Smooth muscle cell (in vitro differentiated cells): ENCODE measurements around the gene EVPL. TPM values are rescaled to one million over a fixed set of nuclear protein-coding genes. Genes with fewer than 3 reads are reported as not detected.
A peak's percentile ranks its signal among the peaks of the same experiment; 100 is the strongest.

Experiments used
- DNase-seq: peaks from one replicate; lab custom pipeline; 2025; ENCODE audit not compliant: unreplicated experiment; lab: John Stamatoyannopoulos, UW
- H2AFZ ChIP-seq: fragments of 200-600 bp; sonication (generic); 2 replicates; pipeline ENCODE4 v1.6.0; 2016; ENCODE audit warnings: antibody characterized with exemption, low read depth, mild to moderate bottlenecking
- H3F3A ChIP-seq: fragments of 200-600 bp; sonication (generic); 2 replicates; pipeline ENCODE4 v1.6.0; 2017; ENCODE audit warnings: antibody characterized with exemption, low read depth
- H3K27ac ChIP-seq: fragments of 200-600 bp; sonication (generic); 2 replicates; pipeline ENCODE4 v1.5.1; 2016; ENCODE audit warnings: low read depth, mild to moderate bottlenecking
- H3K27me3 ChIP-seq: fragments of 200-600 bp; sonication (generic); 2 replicates; pipeline ENCODE4 v1.6.1; 2016; ENCODE audit warnings: low read depth, mild to moderate bottlenecking
- H3K36me3 ChIP-seq: fragments of 200-600 bp; sonication (generic); 2 replicates; pipeline ENCODE4 v1.5.1; 2016; ENCODE audit warnings: low read depth
- H3K4me1 ChIP-seq: fragments of 200-600 bp; sonication (generic); 2 replicates; pipeline ENCODE4 v1.5.1; 2016; ENCODE audit warnings: low read depth
- H3K4me2 ChIP-seq: fragments of 200-600 bp; sonication (generic); 2 replicates; pipeline ENCODE4 v1.6.0; 2016; ENCODE audit warnings: mild to moderate bottlenecking
- H3K4me3 ChIP-seq: fragments of 200-600 bp; sonication (generic); 2 replicates; pipeline ENCODE4 v1.5.1; 2016; ENCODE audit warnings: mild to moderate bottlenecking
- H3K79me2 ChIP-seq: fragments of 200-600 bp; sonication (generic); 2 replicates; pipeline ENCODE4 v1.6.0; 2016; ENCODE audit warnings: low read depth, mild to moderate bottlenecking
- H3K9ac ChIP-seq: fragments of 200-600 bp; sonication (generic); 2 replicates; pipeline ENCODE4 v1.6.0; 2016; ENCODE audit warnings: low read depth
- H3K9me3 ChIP-seq: fragments of 200-600 bp; sonication (generic); replicated peaks from 2 replicates; pipeline ENCODE4 v1.5.1; 2016; ENCODE audit warnings: low read depth
- H4K20me1 ChIP-seq: fragments of 200-600 bp; sonication (generic); 2 replicates; pipeline ENCODE4 v1.6.0; 2016; ENCODE audit warnings: low read depth
- WGBS: methylation state at CpG from one replicate; pipeline ENCODE4 v1.1.7; 2016; ENCODE audit warnings: low lambda C conversion rate; 5-methylcytosine and 5-hydroxymethylcytosine counted together
- polyA plus RNA-seq: library from polyadenylated mRNA; unstranded; fragments of >200 nt; fragmentation: Nextera tagmentation; extraction: Ambion mirVana; gene quantifications from 2 replicates; pipeline ENCODE4 v1.2.1, GENCODE V29; 2016
- total RNA-seq: library from RNA; depleted of rRNA; stranded (reverse); fragments of >200 nt; gene quantifications from 2 replicates; pipeline ENCODE4 v1.2.3, GENCODE V29; 2014
- TF ChIP-seq, protein P1 (sequence below): fragments of 200-600 bp; sonication (generic); IDR thresholded peaks from 2 replicates; pipeline ENCODE4 v1.5.1; 2017; ENCODE audit warnings: borderline replicate concordance, mild to moderate bottlenecking, antibody characterized with exemption; ENCODE audit not compliant: insufficient read depth, poor library complexity, severe bottlenecking

The EVPL gene
- total and polyA plus RNA-seq, 2 experiments from 2014 or later, result 1.6 to 2.0 TPM

DNA sequence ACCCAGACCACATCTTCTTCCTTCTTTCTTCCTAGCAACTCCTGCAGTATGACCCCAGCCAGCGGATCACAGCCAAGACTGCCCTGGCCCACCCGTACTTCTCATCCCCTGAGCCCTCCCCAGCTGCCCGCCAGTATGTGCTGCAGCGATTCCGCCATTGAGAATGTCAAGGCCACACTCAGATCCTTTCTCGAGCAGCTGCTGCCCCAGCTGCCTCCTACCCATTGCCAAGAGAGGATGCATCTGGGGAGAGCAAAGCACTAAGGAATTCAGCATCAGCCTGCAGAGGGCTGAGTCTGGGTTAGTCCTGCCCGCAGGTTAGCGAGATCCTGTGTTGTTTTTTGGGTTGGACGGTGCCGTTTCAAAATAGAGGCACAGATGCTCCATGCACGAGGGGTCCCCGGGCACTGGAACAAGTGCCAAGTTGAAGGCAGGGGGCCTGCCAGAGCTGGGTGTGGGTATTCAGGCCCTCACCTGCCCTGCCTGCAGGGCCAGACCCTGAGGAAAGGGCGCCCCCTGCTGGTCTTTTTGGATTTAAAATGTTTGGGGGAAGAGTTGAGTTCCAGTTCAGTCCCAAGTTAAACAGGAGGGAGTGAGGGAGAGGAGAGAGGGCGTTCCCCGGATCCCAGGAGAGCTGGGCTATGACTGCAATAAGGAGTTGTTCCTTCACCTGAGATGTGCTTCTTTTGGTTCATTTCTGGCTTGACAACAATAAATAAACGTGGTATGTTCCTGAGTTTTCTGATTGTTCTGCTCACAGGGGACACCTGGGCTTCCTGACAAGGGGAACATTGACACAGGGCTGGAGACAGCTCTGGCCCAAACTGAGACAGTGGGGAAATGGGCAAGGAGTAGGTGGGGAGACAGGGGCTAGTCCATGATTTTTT, 21.6 kb downstream of the EVPL start:
- H3K4me2 ChIP-seq, result no peak overlapping the region
- H3F3A ChIP-seq, result no peaks in the 10 kb centered on the region
- peak; percentile 38 for DNase-seq
- H3K36me3 ChIP-seq, result no peaks in the 10 kb centered on the region
- TF ChIP-seq, protein P1, sequence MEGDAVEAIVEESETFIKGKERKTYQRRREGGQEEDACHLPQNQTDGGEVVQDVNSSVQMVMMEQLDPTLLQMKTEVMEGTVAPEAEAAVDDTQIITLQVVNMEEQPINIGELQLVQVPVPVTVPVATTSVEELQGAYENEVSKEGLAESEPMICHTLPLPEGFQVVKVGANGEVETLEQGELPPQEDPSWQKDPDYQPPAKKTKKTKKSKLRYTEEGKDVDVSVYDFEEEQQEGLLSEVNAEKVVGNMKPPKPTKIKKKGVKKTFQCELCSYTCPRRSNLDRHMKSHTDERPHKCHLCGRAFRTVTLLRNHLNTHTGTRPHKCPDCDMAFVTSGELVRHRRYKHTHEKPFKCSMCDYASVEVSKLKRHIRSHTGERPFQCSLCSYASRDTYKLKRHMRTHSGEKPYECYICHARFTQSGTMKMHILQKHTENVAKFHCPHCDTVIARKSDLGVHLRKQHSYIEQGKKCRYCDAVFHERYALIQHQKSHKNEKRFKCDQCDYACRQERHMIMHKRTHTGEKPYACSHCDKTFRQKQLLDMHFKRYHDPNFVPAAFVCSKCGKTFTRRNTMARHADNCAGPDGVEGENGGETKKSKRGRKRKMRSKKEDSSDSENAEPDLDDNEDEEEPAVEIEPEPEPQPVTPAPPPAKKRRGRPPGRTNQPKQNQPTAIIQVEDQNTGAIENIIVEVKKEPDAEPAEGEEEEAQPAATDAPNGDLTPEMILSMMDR, result peak; percentile 76
- H3K27me3 ChIP-seq, result no peaks in the 10 kb centered on the region
- no peak overlapping the region for H3K27ac ChIP-seq
- H3K9ac ChIP-seq, result no peak overlapping the region
- H3K4me3 ChIP-seq, result no peak overlapping the region
- H4K20me1 ChIP-seq, result no peaks in the 10 kb centered on the region
- WGBS, result 73% methylated on average over 16 of the region's 16 CpGs
- no peak overlapping the region for H2AFZ ChIP-seq
- no peaks in the 10 kb centered on the region for H3K79me2 ChIP-seq
- H3K9me3 ChIP-seq, result no peaks in the 10 kb centered on the region
- no peaks in the 10 kb centered on the region for H3K4me1 ChIP-seq

DNA sequence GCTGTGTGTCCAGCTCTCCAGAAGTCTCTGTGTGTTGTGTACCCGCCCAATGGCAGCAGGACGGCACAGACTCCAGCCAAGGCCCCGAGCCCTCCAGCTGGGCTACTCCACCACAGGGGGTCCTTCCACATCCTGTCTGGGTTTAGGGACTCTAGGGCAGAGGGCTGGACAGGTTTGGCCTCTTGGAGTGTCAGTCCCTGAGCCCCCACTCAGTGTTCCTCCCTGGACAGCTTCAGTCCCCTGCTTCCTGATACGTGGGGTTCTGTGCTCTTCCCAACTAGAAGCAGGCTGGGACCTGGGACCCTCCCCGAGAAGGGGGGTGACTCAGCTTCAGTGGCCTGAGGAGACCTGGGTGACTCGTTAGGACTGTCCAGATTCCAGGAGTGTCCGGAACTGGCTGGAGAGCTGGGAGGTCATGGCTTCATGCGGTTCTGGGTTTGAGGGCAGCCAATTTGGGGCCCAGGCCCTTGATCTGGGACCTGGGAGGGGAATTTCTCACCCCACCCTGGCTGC, 22.3 kb downstream of the EVPL start:
- 85% methylated on average over 8 of the region's 8 CpGs for WGBS
- Histone ChIP-seq H3K9me3 (no peaks in the 10 kb centered on the region), H2AFZ (no peak overlapping the region), H3K4me1 (no peaks in the 10 kb centered on the region), H3K27ac (no peak overlapping the region), H3K4me2 (no peak overlapping the region), H4K20me1 (no peaks in the 10 kb centered on the region), H3K9ac (no peak overlapping the region), H3F3A (no peaks in the 10 kb centered on the region), H3K36me3 (no peaks in the 10 kb centered on the region), H3K27me3 (no peaks in the 10 kb centered on the region), H3K4me3 (no peak overlapping the region), H3K79me2 (no peaks in the 10 kb centered on the region)
- TF ChIP-seq, protein P1, result no peak
- DNase-seq, result no peak

DNA sequence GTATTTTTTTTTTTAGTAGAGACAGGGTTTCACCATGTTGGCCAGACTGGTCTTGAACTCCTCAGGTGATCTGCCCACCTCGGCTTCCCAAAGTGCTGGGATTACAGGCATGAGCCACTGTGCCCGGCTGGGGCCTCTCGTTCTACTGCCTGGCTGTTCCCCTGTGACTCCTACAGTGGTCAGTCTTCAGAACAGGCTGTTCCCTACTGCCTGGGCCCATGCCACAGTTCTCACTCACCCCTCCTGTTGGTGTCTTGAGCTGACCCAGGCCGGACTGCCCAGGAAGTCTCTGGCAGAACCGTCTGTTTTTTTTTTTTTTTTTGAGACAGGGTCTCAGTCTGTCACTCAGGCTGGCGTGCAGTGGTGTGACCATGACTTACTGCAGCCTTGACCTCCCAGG, 23.2 kb downstream of the EVPL start:
- DNase-seq, result no peak
- Histone ChIP-seq H3K9ac (no peak overlapping the region), H3K9me3 (no peaks in the 10 kb centered on the region), H3K36me3 (no peaks in the 10 kb centered on the region), H3K4me2 (no peak overlapping the region), H3F3A (no peaks in the 10 kb centered on the region), H3K4me3 (no peak overlapping the region), H3K4me1 (no peaks in the 10 kb centered on the region), H4K20me1 (no peaks in the 10 kb centered on the region), H3K27ac (no peak overlapping the region), H2AFZ (no peak overlapping the region), H3K79me2 (no peaks in the 10 kb centered on the region), H3K27me3 (no peaks in the 10 kb centered on the region)
- 88% methylated on average over 6 of the region's 6 CpGs for WGBS
- TF ChIP-seq, protein P1, result no peak

DNA sequence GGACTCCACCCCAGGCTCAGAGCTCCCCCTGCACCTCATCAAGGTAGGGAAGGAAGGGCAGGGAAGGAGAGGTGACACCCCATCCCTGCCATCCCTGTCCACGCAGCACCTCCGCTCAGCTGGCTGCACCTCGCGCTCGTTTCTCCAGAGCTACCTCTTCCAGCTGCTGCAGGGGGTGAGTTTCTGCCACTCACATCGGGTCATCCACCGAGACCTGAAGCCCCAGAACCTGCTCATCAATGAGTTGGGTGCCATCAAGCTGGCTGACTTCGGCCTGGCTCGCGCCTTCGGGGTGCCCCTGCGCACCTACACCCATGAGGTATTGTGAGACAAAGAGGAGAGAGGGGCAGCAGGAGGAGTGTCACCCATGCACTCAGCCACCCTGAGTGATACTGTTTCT, 25.0 kb downstream of the EVPL start:
- Histone ChIP-seq H3K36me3 (no peaks in the 10 kb centered on the region), H3K4me3 (no peak overlapping the region), H3K27ac (no peak overlapping the region), H3K27me3 (no peaks in the 10 kb centered on the region), H4K20me1 (no peaks in the 10 kb centered on the region), H3K79me2 (no peaks in the 10 kb centered on the region), H2AFZ (no peak overlapping the region), H3K4me1 (no peaks in the 10 kb centered on the region), H3F3A (no peaks in the 10 kb centered on the region), H3K9ac (no peak overlapping the region), H3K9me3 (no peaks in the 10 kb centered on the region), H3K4me2 (no peak overlapping the region)
- 98% methylated on average over 12 of the region's 12 CpGs for WGBS
- TF ChIP-seq, protein P1, result no peak
- no peak for DNase-seq
